ENCODE measurements around the gene ABCD1. TPM values are rescaled to one million over a fixed set of nuclear protein-coding genes. Genes with fewer than 3 reads are reported as not detected.
A peak's percentile ranks its signal among the peaks of the same experiment; 100 is the strongest.
"Not testable (repeated sequence)": the region's sequence is repeated elsewhere in the genome, so short reads cannot be mapped to it uniquely, and the experiment has no call there.

Gene ABCD1
- total RNA-seq, 1 experiment from 2014 or later, result 14.4 TPM

DNA sequence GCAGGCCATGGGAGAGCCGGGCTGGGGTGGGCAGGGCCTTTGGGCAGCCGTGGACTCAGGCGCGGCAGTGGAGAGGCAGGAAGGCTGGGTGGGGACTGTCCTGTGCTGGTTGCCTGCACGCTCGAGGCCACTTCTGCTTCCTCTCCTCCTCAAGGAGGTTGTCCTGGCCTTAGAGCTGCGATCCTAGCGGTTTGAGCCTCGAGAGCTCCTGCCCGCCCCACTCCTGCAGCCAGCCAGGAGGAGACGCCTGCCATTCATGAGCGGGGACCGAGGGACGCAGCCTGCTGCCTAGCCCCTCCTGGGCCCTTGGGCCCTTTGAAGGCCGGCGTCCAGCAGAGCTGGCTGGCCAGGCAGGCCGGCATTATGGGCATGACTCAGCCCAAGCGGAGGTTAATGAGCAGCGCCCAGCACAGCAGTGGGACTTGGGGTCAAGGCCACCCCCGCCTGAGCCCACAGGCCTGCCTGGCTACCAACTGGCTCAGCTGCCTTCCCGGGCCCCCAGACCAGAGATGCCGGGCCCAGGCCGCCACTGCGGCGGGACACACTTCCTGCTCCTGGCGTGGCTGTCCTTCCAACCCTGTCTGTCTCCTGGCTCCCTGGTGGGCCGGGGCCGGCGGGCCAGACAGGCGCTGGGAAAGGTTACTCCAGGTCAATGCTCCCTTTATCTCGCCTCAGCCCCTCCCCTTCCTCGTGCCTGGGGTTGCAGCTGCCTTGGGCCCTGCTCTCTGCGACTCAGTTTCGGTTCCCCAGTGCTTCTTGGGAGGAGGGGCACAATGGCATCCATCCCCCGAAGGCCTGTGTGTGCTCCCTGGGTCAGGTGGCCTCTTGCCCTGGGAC lies 1.8 kb downstream of the ABCD1 start:
- Mint-ChIP-seq H3K4me3 (ENCODE audit: low read depth, unreplicated experiment) (peak overlapping the region; percentile 50), H3K36me3 (ENCODE audit: insufficient read depth, unreplicated experiment) (peaks cover 49% of the 10 kb centered on the region), H3K4me1 (ENCODE audit: low read depth, unreplicated experiment) (peaks cover 26% of the 10 kb centered on the region), H3K27ac (ENCODE audit: unreplicated experiment) (peak overlapping the region; percentile 54), H3K9me3 (ENCODE audit: low read depth, unreplicated experiment) (peaks cover 3% of the 10 kb centered on the region), H3K27me3 (ENCODE audit: unreplicated experiment) (no peaks in the 10 kb centered on the region)
- no TSS peak for BruUV-seq (replicated peaks)
- TF ChIP-seq, protein P1, sequence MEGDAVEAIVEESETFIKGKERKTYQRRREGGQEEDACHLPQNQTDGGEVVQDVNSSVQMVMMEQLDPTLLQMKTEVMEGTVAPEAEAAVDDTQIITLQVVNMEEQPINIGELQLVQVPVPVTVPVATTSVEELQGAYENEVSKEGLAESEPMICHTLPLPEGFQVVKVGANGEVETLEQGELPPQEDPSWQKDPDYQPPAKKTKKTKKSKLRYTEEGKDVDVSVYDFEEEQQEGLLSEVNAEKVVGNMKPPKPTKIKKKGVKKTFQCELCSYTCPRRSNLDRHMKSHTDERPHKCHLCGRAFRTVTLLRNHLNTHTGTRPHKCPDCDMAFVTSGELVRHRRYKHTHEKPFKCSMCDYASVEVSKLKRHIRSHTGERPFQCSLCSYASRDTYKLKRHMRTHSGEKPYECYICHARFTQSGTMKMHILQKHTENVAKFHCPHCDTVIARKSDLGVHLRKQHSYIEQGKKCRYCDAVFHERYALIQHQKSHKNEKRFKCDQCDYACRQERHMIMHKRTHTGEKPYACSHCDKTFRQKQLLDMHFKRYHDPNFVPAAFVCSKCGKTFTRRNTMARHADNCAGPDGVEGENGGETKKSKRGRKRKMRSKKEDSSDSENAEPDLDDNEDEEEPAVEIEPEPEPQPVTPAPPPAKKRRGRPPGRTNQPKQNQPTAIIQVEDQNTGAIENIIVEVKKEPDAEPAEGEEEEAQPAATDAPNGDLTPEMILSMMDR (IDR thresholded peaks at IDR 0.05; ENCODE audit: unreplicated experiment), result no peak
- CTCF ChIA-PET, result no interaction called here
- intact Hi-C loops (cut with micrococcal nuclease; ENCODE audit: unreplicated experiment), result no loop called here
- DNase-seq, result peak; percentile 36

DNA sequence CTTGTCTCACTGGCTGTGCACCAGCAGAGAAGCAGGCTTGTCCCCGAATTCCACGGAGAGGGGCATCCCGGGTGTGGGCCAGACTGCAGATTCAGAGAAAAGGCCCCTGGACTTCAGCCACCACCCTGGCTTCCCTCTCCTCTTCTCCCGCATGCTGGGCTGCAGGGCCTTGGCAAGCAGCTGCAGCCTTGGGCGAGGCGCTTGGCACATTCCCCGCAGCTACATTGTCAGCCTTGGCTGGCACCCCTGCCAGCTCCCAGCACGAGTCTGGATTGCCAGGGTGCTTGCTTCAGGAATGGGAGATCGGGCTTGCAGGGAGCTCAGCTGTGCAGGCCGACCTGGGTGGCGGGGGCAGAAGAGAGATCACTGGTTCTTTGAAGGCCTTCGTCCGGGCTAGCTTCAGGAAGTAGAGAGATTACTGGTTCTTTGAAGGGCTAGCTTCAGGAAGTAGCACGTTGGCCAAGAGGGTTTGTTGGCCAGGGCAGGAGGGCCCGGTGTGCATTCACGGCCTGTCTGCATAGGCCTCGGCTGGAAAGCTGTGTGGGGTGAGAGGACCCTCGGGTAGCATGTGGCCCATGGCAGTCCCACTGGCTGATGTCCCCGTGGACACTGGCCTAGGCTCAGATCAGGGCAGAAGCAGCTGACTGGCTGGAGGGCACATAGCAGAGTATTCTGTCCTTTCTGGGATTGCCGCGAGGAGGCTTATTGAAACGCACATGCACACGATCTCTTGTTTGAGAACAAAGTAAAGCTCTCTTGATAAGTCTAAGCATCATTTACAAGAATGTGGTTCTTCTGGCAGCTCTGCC lies 2.7 kb downstream of the ABCD1 start:
- BruUV-seq (replicated peaks), result no TSS peak
- H3K4me1 Mint-ChIP-seq (ENCODE audit: low read depth, unreplicated experiment), result peaks cover 20% of the 10 kb centered on the region
- intact Hi-C loops (cut with micrococcal nuclease; ENCODE audit: unreplicated experiment), result no loop called here
- CTCF ChIA-PET, result no interaction called here
- H3K27me3 Mint-ChIP-seq (ENCODE audit: unreplicated experiment), result no peaks in the 10 kb centered on the region
- DNase-seq, result peak; percentile 18
- H3K4me3 Mint-ChIP-seq (ENCODE audit: low read depth, unreplicated experiment), result peak overlapping the region; percentile 50
- H3K36me3 Mint-ChIP-seq (ENCODE audit: insufficient read depth, unreplicated experiment), result peaks cover 45% of the 10 kb centered on the region
- peak overlapping the region; percentile 54 for H3K27ac Mint-ChIP-seq (ENCODE audit: unreplicated experiment)
- TF ChIP-seq, protein P1 (IDR thresholded peaks at IDR 0.05; ENCODE audit: unreplicated experiment), result no peak
- H3K9me3 Mint-ChIP-seq (ENCODE audit: low read depth, unreplicated experiment), result peaks cover 7% of the 10 kb centered on the region

DNA sequence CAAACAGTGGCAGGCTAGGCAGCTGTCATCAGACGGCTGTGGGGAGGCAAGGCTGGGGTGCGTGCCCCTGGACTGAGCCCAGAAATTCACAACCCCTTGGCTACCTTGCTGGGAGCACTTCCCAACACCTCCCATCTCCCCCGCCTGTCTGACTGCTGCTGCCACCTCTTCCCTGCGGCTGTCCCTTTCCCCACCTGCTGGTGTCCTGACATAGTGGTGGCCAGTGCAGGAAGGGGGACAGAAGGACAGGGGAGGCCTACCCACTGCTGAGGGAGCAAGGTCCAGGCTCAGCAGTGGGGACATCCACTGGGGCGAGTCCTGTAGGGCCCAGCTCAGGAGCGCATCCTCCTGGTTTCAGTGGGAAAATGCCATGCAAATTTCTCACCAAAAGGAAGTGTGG lies 3.4 kb downstream of the ABCD1 start:
- no peak overlapping the region for H3K4me3 Mint-ChIP-seq (ENCODE audit: low read depth, unreplicated experiment)
- H3K36me3 Mint-ChIP-seq (ENCODE audit: insufficient read depth, unreplicated experiment), result peaks cover 39% of the 10 kb centered on the region
- intact Hi-C loops (cut with micrococcal nuclease; ENCODE audit: unreplicated experiment), result no loop called here
- TF ChIP-seq, protein P1 (IDR thresholded peaks at IDR 0.05; ENCODE audit: unreplicated experiment), result no peak
- DNase-seq, result no peak
- H3K4me1 Mint-ChIP-seq (ENCODE audit: low read depth, unreplicated experiment), result peaks cover 16% of the 10 kb centered on the region
- CTCF ChIA-PET, result no interaction called here
- H3K27me3 Mint-ChIP-seq (ENCODE audit: unreplicated experiment), result no peaks in the 10 kb centered on the region
- H3K27ac Mint-ChIP-seq (ENCODE audit: unreplicated experiment), result no peak overlapping the region
- no TSS peak for BruUV-seq (replicated peaks)
- H3K9me3 Mint-ChIP-seq (ENCODE audit: low read depth, unreplicated experiment), result peaks cover 7% of the 10 kb centered on the region

DNA sequence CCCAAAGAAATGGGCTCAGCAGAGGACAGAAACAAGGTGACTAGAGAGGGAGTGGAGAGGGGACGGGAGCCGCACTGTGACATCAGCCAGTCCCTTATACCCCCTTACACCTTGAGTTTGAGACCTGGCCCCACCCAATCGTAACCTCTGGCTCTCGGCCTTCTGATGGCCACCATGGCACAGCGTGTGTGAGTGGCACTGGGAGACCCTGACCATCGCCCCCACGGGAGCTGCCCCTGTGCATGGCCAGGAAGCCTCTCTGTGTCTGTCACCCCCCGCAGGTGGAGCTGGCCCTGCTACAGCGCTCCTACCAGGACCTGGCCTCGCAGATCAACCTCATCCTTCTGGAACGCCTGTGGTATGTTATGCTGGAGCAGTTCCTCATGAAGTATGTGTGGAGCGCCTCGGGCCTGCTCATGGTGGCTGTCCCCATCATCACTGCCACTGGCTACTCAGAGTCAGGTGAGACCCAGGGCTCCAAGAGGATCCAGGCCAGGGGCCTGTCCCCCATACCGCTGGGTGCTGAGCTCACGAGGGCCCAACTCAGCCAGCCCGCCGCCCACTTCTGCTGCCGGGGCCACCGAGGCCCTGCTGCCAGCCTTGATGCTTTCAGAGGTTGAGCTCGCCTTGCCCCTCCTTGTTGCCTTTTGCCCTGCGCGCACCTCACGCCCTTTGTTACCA lies 4.4 kb downstream of the ABCD1 start:
- peaks cover 7% of the 10 kb centered on the region for H3K9me3 Mint-ChIP-seq (ENCODE audit: low read depth, unreplicated experiment)
- TF ChIP-seq, protein P1 (IDR thresholded peaks at IDR 0.05; ENCODE audit: unreplicated experiment), result no peak
- no peak overlapping the region for H3K4me3 Mint-ChIP-seq (ENCODE audit: low read depth, unreplicated experiment)
- peaks cover 29% of the 10 kb centered on the region for H3K36me3 Mint-ChIP-seq (ENCODE audit: insufficient read depth, unreplicated experiment)
- H3K4me1 Mint-ChIP-seq (ENCODE audit: low read depth, unreplicated experiment), result peaks cover 16% of the 10 kb centered on the region
- H3K27ac Mint-ChIP-seq (ENCODE audit: unreplicated experiment), result no peak overlapping the region
- BruUV-seq (replicated peaks), result no TSS peak
- intact Hi-C loops (cut with micrococcal nuclease; ENCODE audit: unreplicated experiment), result no loop called here
- no peak for DNase-seq
- H3K27me3 Mint-ChIP-seq (ENCODE audit: unreplicated experiment), result no peaks in the 10 kb centered on the region
- CTCF ChIA-PET, result no interaction called here

DNA sequence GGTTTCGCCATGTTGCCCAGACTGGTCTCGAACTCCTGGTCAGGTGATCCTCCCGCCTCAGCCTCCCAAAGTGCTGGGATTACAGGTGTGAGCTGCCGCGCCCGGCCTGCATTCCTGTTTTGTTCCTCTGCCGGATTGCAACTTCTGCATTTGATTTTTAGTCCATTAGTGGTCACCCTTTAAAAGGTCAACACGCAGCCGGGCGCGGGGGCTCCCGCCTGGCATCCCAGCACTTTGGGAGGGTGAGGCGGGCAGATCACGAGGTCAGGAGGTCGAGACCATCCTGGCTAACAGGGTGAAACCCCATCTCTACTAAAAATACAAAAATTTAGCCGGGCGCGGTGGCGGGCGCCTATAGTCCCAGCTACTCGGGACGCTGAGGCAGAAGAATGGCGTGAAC lies 5.5 kb downstream of the ABCD1 start:
- BruUV-seq (replicated peaks); CTCF ChIA-PET; H3K27ac Mint-ChIP-seq (ENCODE audit: unreplicated experiment); DNase-seq; H3K4me3 Mint-ChIP-seq (ENCODE audit: low read depth, unreplicated experiment); intact Hi-C loops (cut with micrococcal nuclease; ENCODE audit: unreplicated experiment); H3K27me3 Mint-ChIP-seq (ENCODE audit: unreplicated experiment); H3K9me3 Mint-ChIP-seq (ENCODE audit: low read depth, unreplicated experiment): not testable (repeated sequence)
- Mint-ChIP-seq H3K36me3 (ENCODE audit: insufficient read depth, unreplicated experiment) (peaks cover 26% of the 10 kb centered on the region), H3K4me1 (ENCODE audit: low read depth, unreplicated experiment) (peaks cover 16% of the 10 kb centered on the region)

Measured in Calu3 (cell line).